Measurements from ENCODE around the gene RNF40.

RNF40 gene

GRCh38 chr16:30748634-30749445 is 13.3 kb upstream of the RNF40 start:
- Mint-ChIP-seq H3K4me1 (no peaks in the 10 kb centered on the region), H3K36me3 (ENCODE audit: low read depth) (peaks cover 20% of the 10 kb centered on the region), H3K4me3 (peak overlapping the region; percentile 95 to 97 (median 96)), H3K27me3 (ENCODE audit: low read depth) (no peaks in the 10 kb centered on the region), H3K27ac (peak overlapping the region in 1 of 3 experiments; percentile 23), H3K9me3 (no peaks in the 10 kb centered on the region)
- no peak for TF ChIP-seq CTCF (IDR thresholded peaks at IDR 0.05; ENCODE audit: unreplicated experiment in 3 of 3)

- Mint-ChIP-seq H3K27ac (no peak overlapping the region), H3K4me3 (peak overlapping the region; percentile 92 to 97 (median 96)), H3K36me3 (ENCODE audit: low read depth) (peaks cover 21% of the 10 kb centered on the region), H3K4me1 (no peaks in the 10 kb centered on the region), H3K27me3 (ENCODE audit: low read depth) (no peaks in the 10 kb centered on the region), H3K9me3 (no peaks in the 10 kb centered on the region)
- TF ChIP-seq CTCF (IDR thresholded peaks at IDR 0.05; ENCODE audit: unreplicated experiment in 3 of 3), result no peak
These were observed 11.9 kb upstream of the RNF40 start for GRCh38 chr16:30750201-30750600.

GRCh38 chr16:30750876-30751465 is 11.2 kb upstream of the RNF40 start:
- H3K9me3 Mint-ChIP-seq, result no peaks in the 10 kb centered on the region
- H3K36me3 Mint-ChIP-seq (ENCODE audit: low read depth), result peaks cover 24% of the 10 kb centered on the region
- TF ChIP-seq CTCF (IDR thresholded peaks at IDR 0.05; ENCODE audit: unreplicated experiment in 3 of 3), result no peak
- no peaks in the 10 kb centered on the region for H3K27me3 Mint-ChIP-seq (ENCODE audit: low read depth)
- H3K27ac Mint-ChIP-seq, result peak overlapping the region in 1 of 3 experiments; percentile 12
- peak overlapping the region; percentile 77 to 97 (median 96) for H3K4me3 Mint-ChIP-seq
- no peaks in the 10 kb centered on the region for H3K4me1 Mint-ChIP-seq

- H3K27me3 Mint-ChIP-seq (ENCODE audit: low read depth), result no peaks in the 10 kb centered on the region
- TF ChIP-seq CTCF (IDR thresholded peaks at IDR 0.05; ENCODE audit: unreplicated experiment in 3 of 3), result no peak
- H3K4me1 Mint-ChIP-seq, result no peaks in the 10 kb centered on the region
- H3K4me3 Mint-ChIP-seq, result no peak overlapping the region
- no peaks in the 10 kb centered on the region for H3K9me3 Mint-ChIP-seq
- no peak overlapping the region for H3K27ac Mint-ChIP-seq
- peaks cover 21% of the 10 kb centered on the region for H3K36me3 Mint-ChIP-seq (ENCODE audit: low read depth)
These were observed 8.5 kb upstream of the RNF40 start for GRCh38 chr16:30753596-30753995.

GRCh38 chr16:30755955-30756780 is 6.0 kb upstream of the RNF40 start:
- Mint-ChIP-seq H3K9me3 (no peaks in the 10 kb centered on the region), H3K4me1 (peaks cover 5% of the 10 kb centered on the region), H3K27me3 (ENCODE audit: low read depth) (no peaks in the 10 kb centered on the region), H3K4me3 (peak overlapping the region in 1 of 3 experiments; percentile 43), H3K36me3 (ENCODE audit: low read depth) (peaks cover 25% of the 10 kb centered on the region), H3K27ac (no peak overlapping the region)
- no peak for TF ChIP-seq CTCF (IDR thresholded peaks at IDR 0.05; ENCODE audit: unreplicated experiment in 3 of 3)
